WERI-Rb-1 (cell line): ENCODE results near the gene LRRIQ1.
"Not testable (repeated sequence)": the region's sequence is repeated elsewhere in the genome, so short reads cannot be mapped to it uniquely, and the experiment has no call there.

Experiments
- DNase-seq: peaks from one replicate; pipeline ENCODE4 v3.0.0-alpha.2; 2020
- H3K27ac ChIP-seq: fragments of 250-450 bp; sonication (Bioruptor Pico); 2 replicates; pipeline ENCODE4 v1.5.1; 2020; ENCODE audit warnings: mild to moderate bottlenecking, moderate library complexity
- H3K27me3 ChIP-seq: fragments of 250-450 bp; sonication (Bioruptor Pico); 2 replicates; pipeline ENCODE4 v1.5.1; 2021; ENCODE audit warnings: mild to moderate bottlenecking, low read depth, moderate library complexity; ENCODE audit not compliant: insufficient read depth, severe bottlenecking
- H3K36me3 ChIP-seq: fragments of 250-450 bp; sonication (Bioruptor Pico); 2 replicates; pipeline ENCODE4 v1.5.1; 2020; ENCODE audit warnings: mild to moderate bottlenecking, moderate library complexity
- H3K4me3 ChIP-seq: 2 replicates; pipeline ENCODE4 v1.5.1; 2011; ENCODE audit warnings: low read depth, mild to moderate bottlenecking, control low read depth, low read length
- H3K9me3 ChIP-seq: fragments of 250-450 bp; sonication (Bioruptor Pico); 2 replicates; pipeline ENCODE4 v1.5.1; 2021; ENCODE audit warnings: mild to moderate bottlenecking, moderate library complexity; ENCODE audit not compliant: severe bottlenecking
- CTCF ChIP-seq: IDR thresholded peaks from 2 replicates; pipeline ENCODE4 v1.5.1; 2011; ENCODE audit warnings: low read depth, mild to moderate bottlenecking, control low read depth, inconsistent platforms, low read length

The LRRIQ1 gene

DNA sequence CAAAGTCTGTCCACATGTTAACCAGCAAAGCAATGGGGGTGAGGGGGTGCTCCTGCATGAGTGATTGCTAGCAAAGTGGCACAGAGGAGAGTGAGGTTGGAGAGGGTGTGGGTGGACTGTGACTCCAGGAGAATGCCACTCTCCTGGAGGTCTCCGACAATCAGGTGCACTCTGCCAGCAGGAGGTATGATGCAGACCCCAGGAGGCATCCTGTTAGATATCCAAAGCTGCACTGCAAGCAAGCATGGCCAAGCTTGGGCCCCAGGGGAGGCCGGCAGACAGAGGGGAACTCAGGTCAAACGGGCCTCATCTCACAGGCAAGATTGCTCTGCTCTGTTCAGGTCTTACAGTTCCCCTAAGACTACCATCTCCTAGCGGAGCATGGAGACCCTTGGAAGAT is 170.4 kb downstream of the LRRIQ1 start:
- TF ChIP-seq CTCF, result no peak
- Histone ChIP-seq H3K36me3 (no peaks in the 10 kb centered on the region), H3K27me3 (no peaks in the 10 kb centered on the region), H3K27ac (no peak overlapping the region), H3K9me3 (peaks cover 2% of the 10 kb centered on the region), H3K4me3 (no peak overlapping the region)
- no peak for DNase-seq

- H3K27me3 ChIP-seq, H3K36me3 ChIP-seq, H3K9me3 ChIP-seq, H3K27ac ChIP-seq, H3K4me3 ChIP-seq, DNase-seq: not testable (repeated sequence)
Observed at GRCh38 chr12:85224339-85224738, 188.2 kb downstream of the LRRIQ1 start.

DNA sequence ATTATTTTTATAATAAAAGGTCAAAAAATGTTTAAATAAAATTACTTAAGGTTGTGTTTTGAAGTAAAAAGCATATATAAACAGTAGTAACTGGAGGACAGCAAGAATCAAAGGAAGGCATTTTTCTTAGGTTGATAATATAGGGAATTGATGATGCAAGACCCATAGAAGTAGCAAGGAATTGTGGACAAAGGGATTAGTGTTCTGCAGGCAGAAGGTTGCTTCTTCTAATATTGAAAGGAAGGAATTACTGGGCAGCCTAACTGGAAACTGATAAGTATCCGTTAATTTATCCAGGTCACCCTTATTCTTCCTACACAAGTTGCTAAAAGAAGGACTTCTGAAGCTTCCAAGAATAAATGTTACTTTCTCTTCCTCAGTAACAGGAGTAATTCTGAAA is 189.3 kb downstream of the LRRIQ1 start:
- TF ChIP-seq CTCF, result no peak
- H3K4me3 ChIP-seq, result no peak overlapping the region
- no peak for DNase-seq
- no peaks in the 10 kb centered on the region for H3K27me3 ChIP-seq
- no peaks in the 10 kb centered on the region for H3K36me3 ChIP-seq
- no peaks in the 10 kb centered on the region for H3K9me3 ChIP-seq
- no peak overlapping the region for H3K27ac ChIP-seq

- H3K36me3 ChIP-seq, result no peaks in the 10 kb centered on the region
- no peaks in the 10 kb centered on the region for H3K9me3 ChIP-seq
- no peak for TF ChIP-seq CTCF
- no peak overlapping the region for H3K4me3 ChIP-seq
- H3K27me3 ChIP-seq, result no peaks in the 10 kb centered on the region
- H3K27ac ChIP-seq, result no peak overlapping the region
- no peak for DNase-seq
Observed at GRCh38 chr12:85237327-85237726, 201.2 kb downstream of the LRRIQ1 start.

DNA sequence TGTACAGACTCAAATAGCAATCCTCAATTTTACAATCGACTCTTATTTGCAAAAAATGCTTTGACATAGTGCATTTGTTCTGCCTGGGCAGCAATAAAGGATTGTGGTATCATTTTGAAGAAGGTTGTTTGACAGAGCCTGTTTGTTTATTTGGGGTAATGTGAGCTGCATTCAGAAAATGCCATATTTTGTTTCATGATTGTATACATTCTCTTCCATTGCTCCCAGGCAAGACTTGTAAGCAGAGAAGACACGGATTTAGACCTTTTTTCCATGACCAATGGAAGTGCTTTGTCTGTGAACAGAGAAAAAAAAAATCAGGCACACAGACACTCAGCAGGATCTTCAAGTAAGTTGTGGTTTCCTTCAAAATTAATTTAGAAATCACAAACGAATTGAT is 208.4 kb downstream of the LRRIQ1 start:
- H3K36me3 ChIP-seq, result no peaks in the 10 kb centered on the region
- DNase-seq, result no peak

DNA sequence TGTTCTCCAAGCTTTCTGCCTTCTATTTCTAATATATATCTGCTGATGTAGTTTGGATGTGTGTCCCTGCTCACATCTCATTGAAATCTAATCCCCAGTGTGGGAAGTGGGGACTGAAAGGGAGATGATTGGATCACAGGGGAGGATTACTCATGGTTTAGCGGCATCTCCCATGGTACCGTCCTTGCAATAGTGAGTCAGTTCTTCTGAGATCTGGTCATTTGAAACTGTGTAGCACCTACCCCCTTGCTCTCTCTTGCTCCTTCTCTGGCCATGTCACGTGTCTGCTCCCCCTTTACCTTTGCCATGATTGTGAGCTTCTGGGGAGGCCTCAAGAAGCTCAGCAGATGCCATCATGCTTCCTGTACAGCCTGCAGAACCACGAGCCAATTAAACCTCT is 217.7 kb downstream of the LRRIQ1 start:
- no peak for TF ChIP-seq CTCF
- H3K36me3 ChIP-seq, result no peaks in the 10 kb centered on the region
- no peak for DNase-seq
- H3K4me3 ChIP-seq, result no peak overlapping the region
- H3K27me3 ChIP-seq, result no peaks in the 10 kb centered on the region
- no peaks in the 10 kb centered on the region for H3K9me3 ChIP-seq
- H3K27ac ChIP-seq, result no peak overlapping the region

More for the DNA sequence above, 208.4 kb downstream of the LRRIQ1 start:
- no peaks in the 10 kb centered on the region for H3K27me3 ChIP-seq
- TF ChIP-seq CTCF, result no peak
- no peak overlapping the region for H3K27ac ChIP-seq
- no peak overlapping the region for H3K4me3 ChIP-seq
- no peaks in the 10 kb centered on the region for H3K9me3 ChIP-seq

DNA sequence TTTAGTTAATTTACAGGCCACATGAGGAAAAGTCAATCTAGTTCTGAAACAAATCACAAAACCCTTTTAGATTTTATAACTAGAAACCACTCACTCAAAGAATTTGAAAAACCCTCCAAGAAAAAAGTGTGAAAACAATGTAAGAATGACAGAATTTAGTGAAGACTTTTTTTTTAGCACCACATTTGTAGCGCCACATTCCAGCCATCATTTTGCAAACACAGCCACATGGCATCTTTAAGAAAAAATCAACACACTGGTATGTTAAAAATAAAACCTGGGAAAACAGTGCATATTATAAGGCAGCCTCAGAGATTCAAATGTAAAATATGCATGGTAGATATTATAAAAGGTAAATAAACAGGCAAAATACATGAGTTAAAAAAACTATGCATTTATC is 221.5 kb downstream of the LRRIQ1 start:
- H3K36me3 ChIP-seq, result no peaks in the 10 kb centered on the region
- no peak for DNase-seq
- H3K27ac ChIP-seq, result no peak overlapping the region
- no peak for TF ChIP-seq CTCF
- H3K9me3 ChIP-seq, result no peaks in the 10 kb centered on the region
- H3K4me3 ChIP-seq, result no peak overlapping the region
- H3K27me3 ChIP-seq, result no peaks in the 10 kb centered on the region
